Esophagus muscularis mucosa (tissue), 4 donors: ENCODE results near the gene GNRHR.
"Not testable (repeated sequence)": the region's sequence is repeated elsewhere in the genome, so short reads cannot be mapped to it uniquely, and the experiment has no call there.

Experiments used
- EP300 ChIP-seq: sonication (generic); formaldehyde crosslinking; IDR thresholded peaks from one replicate; pipeline ENCODE4 v1.6.1; 2017; ENCODE audit warnings: antibody characterized with exemption
- POLR2A ChIP-seq: fragments of 450-650 bp; IDR thresholded peaks from one replicate; pipeline ENCODE4 v1.6.1; 2017; ENCODE audit warnings: antibody characterized with exemption, moderate library complexity, mild to moderate bottlenecking, low read depth
- POLR2AphosphoS5 ChIP-seq, 2 donors: sonication (generic); formaldehyde crosslinking; IDR thresholded peaks; one replicate each; pipeline ENCODE4 v1.6.1; 2017; ENCODE audit warnings: antibody characterized with exemption in 2 of 2
- TF ChIP-seq, protein P1 (sequence below), 3 experiments: fragments of 200-600 bp in 2 of 3; fragments of 450-650 bp in 1 of 3; sonication (generic) in 2 of 3; IDR thresholded peaks; one replicate each; pipeline ENCODE4 v1.5.1; 2017 to 2019; ENCODE audit warnings: antibody characterized with exemption in 3 of 3, mild to moderate bottlenecking in 2 of 3, moderate library complexity in 1 of 3

DNA sequence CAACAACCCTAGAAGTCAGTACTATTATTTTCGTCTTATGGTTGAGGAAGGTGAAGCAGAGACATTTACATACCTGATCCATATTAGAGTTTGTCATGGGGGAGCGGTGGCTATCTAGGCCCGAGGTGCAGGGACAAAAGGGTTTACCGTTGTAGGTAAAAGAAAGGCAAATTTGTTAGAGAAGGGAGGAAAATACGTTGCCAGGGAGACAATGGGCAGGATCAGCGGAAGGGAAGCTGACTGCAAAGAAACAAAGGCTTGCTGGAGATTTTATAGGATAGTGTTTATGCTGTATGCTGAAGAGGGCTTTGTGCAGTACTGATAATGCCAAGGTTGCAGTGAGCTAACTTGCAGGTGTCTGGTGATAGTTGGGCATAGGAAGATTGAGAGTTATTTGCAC lies 2.8 kb upstream of the GNRHR start:
- TF ChIP-seq, protein P1, sequence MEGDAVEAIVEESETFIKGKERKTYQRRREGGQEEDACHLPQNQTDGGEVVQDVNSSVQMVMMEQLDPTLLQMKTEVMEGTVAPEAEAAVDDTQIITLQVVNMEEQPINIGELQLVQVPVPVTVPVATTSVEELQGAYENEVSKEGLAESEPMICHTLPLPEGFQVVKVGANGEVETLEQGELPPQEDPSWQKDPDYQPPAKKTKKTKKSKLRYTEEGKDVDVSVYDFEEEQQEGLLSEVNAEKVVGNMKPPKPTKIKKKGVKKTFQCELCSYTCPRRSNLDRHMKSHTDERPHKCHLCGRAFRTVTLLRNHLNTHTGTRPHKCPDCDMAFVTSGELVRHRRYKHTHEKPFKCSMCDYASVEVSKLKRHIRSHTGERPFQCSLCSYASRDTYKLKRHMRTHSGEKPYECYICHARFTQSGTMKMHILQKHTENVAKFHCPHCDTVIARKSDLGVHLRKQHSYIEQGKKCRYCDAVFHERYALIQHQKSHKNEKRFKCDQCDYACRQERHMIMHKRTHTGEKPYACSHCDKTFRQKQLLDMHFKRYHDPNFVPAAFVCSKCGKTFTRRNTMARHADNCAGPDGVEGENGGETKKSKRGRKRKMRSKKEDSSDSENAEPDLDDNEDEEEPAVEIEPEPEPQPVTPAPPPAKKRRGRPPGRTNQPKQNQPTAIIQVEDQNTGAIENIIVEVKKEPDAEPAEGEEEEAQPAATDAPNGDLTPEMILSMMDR (IDR thresholded peaks at IDR 0.05): not testable (repeated sequence)
- not testable (repeated sequence) for TF ChIP-seq POLR2AphosphoS5 (IDR thresholded peaks at IDR 0.05); POLR2A; EP300
